ENCODE results near the gene MAPT.

Gene MAPT

GRCh38 chr17:45863857-45864654 lies 30.3 kb upstream of the MAPT start:
- DNase-seq, result no peak

DNA sequence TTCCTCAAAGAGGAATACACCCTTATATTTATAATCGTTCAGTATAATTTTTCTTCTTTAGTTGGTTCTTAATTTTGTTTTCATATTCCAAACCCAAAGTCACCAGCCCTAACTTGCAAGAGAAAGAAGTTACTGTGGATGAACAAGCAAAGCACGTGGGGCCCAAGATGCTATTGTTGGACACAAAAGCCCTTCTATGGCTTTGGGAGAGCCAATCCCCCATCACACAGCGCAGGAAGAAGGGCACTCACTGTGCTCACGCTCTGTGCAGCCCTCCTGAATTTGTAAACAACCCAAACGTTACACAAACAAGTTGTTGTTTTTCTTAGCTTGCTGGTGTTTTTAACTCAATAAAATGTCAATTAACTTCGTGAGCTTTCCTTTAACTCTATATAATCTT lies 27.2 kb upstream of the MAPT start:
- no peak for DNase-seq

DNA sequence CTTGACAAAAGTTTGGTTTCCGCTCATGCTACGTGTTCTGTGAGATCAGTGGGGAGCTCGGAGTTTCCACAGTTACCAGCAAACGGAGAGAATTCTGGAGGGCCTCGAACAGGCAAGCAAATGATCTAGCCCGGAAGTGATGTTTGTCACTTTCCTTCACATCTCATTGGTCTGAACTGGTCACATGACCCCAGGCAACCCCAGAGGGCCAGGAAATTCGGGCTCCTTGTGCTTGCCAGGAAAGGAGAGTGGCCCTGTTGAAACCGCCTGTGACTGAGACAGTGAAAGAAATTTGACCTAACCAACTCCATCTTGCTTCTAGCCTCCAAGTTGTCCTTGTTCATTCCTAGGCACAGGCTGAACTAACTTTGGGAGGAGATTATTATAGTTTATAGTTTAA lies 26.7 kb upstream of the MAPT start:
- peak; percentile 55 for DNase-seq

GRCh38 chr17:45868276-45868675 lies 26.1 kb upstream of the MAPT start:
- DNase-seq, result no peak

DNA sequence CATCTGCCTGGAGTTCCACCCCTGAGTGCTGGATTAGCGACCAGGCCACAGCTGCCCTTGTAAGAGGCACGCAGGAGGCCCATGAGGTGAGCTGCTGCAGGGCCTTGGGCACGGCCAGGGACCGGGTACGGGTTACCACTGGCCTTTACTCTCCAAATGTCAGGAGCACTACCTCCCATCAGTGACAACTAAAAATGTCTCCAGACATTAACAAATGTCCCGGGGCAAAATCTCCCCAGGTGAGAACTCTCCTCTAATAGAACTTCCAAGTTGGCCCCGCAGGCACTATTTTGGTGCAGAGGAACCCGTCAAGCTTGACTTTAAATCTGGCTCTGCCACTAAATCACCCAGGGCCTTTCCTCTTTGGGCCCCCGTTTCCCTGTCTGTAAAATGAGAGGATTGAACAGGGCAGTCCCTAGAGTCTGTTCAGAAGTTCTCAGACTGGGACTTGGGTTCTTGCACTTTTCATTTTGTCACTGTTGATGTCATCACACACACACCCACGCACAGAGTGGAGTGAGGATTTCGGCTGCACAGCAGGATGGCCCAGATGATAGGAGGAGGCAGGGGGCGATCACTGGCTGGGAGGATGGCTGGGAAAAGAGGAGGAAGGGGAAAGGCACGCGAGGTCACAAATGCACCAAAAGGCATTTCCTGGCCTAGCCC lies 24.5 kb upstream of the MAPT start:
- no peak for DNase-seq

- no peak for DNase-seq
Measured at GRCh38 chr17:45870342-45870974, 23.9 kb upstream of the MAPT start.

- no peak for DNase-seq
Measured at GRCh38 chr17:45871718-45872117, 22.6 kb upstream of the MAPT start.

DNA sequence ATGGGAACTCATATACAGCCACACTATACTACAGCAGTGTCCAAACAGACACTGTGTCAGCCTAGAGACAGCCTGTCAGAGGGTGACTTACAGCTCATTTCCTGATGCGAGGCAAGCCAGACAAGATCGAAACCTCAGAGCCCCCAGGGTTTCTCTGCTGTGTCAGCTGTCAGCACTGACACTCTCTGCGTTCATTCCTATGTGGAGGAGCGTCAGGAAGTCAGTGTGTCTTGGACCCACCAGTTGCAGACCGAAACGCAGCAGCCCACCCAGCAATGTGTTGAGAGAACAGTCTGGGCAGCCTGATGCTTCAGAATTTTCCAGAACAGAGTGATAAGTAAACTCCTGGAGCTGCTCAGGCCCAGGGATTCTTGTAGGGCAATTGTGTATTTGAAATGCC lies 20.6 kb upstream of the MAPT start:
- DNase-seq, result no peak

DNA sequence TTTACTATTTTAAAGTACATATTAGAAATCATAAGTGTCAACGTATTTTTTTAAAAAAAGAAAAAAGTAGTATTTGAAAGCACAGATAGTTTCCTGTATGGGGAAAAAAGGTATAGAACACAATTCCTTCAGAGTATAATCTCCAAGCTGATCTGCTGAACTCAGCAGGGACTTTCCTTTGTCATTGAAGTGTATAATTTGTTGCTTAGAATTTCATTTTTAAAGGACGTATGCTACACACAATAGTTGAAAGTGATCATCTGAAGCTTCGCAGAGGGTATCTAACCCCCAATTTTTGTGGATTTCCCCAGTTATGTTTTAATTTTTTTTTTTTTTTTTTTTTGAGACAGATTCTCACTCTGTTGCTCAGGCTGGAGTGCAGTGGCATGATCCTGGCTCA lies 20.2 kb upstream of the MAPT start:
- DNase-seq, result no peak

- no peak for DNase-seq
Measured at GRCh38 chr17:45876539-45876938, 17.8 kb upstream of the MAPT start.

DNA sequence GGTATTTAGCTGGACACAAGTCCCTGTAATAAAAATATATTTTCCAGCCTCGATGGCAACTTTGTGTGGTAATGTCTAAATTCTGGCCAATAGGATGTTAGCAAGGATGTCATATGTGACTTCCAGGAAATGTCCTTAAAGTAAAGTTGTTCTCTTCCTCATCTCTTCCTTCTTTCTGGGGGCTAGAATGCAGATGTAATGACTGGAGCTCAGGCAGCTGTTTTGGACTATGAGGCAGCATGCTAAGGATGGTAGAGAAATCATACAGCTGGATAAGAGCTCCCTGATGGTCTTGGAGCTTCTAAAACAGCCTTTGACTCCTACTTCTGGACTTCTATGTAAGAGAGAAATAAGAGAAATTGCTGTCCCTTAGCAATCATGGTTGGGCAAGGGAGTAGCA lies 16.9 kb upstream of the MAPT start:
- no peak for DNase-seq

GRCh38 chr17:45883063-45883462 lies 11.3 kb upstream of the MAPT start:
- no peak for DNase-seq

GRCh38 chr17:45886852-45887251 lies 7.5 kb upstream of the MAPT start:
- DNase-seq, result no peak

- DNase-seq, result no peak
Measured at GRCh38 chr17:45888392-45888791, 6.0 kb upstream of the MAPT start.

- DNase-seq, result no peak
Measured at GRCh38 chr17:45889579-45889978, 4.8 kb upstream of the MAPT start.

DNA sequence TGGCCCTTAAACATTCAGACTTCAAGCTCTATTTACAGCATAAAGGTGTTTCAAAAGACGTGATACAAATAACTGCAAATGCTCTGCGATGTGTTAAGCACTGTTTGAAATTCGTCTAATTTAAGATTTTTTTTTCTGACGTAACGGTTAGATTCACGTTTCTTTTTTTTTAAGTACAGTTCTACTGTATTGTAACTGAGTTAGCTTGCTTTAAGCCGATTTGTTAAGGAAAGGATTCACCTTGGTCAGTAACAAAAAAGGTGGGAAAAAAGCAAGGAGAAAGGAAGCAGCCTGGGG lies 681 bp upstream of the MAPT start:
- no peak for DNase-seq

GRCh38 chr17:45895304-45895968 lies 1.1 kb downstream of the MAPT start:
- peak; percentile 23 for DNase-seq

DNA sequence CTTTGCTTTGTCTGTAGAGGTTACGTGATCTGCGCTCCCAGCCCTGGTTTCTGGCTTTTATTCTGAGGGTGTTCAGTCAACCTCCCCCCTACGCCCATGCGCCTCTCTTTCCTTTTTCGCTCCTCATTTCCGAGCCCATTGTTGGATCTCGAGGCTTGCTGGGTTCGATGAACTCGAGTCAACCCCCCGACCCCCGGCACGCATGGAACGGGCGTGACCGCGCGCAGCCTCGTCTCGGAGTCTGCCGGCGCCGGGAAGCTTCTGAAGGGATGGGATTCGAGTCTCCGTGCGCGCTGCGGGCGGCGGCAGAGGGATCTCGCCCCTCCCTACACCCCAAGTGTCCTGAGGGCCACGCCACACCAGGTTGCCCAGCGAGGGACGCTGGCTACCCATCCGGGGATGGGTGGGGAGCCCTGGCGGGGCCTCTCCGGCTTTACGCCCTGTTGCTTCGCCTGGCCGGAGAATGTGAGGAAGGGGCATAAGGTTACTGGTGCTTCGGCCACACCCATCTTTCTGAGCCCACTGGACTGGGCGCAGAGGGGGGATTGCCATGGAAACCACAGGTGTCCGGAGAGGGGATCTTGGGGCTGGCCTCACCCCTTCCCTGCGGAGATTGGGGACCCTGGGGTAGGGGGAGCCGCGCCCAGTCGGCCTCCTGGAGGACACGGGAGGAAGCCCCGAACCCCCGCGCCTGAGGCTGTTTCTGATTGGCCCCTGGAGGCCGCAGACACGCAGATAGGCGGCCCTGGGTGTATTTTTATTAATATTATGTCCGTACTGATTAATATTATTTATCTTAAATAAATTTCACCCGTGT lies 1.8 kb downstream of the MAPT start:
- no peak for DNase-seq

GRCh38 chr17:45896803-45897693 lies 2.7 kb downstream of the MAPT start:
- DNase-seq, result no peak

GRCh38 chr17:45900136-45900535 lies 5.8 kb downstream of the MAPT start:
- DNase-seq, result no peak

DNA sequence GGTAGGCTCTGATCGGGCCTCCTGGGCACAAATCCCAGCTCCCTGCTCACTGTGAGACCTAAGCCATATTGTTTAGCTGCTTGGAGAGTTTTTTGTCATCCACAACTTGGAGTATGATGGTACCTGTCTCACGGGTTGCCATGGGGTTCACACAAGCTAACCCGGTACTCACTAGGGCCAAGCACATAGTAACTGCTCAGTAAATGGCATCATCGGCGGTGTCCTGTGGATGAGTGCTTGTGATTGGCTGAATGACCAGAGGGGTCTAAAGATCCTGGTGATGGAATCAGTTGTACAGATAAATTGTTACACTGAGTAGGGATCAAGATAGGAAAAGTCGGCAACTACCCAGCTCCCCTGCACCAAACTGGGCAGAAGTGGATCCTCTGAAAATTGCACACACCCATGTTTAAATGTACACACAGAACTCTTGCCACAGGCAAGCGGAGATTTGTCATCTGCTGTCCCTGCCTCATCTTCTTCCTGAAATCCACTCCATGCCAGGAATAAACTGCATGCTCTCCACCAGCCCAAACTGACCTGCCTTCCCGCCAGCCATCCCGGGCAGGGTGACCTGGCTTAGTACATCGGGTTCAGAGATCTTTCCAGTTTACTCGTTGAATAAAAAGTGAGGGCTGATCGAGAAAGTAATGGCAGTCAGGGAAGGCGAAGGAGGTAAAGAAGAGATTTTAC lies 6.5 kb downstream of the MAPT start:
- DNase-seq, result no peak
